GM18517 (cell line): ENCODE data around the gene PRR23B.
"Not testable (repeated sequence)": the region's sequence is repeated elsewhere in the genome, so short reads cannot be mapped to it uniquely, and the experiment has no call there.

Source experiments
- ATAC-seq: cut with Tn5 transposase; IDR thresholded peaks from one replicate; pipeline ENCODE4 v1.9.1; 2021; ENCODE audit warnings: mild to moderate bottlenecking, moderate library complexity; ENCODE audit not compliant: unreplicated experiment

PRR23B gene

DNA sequence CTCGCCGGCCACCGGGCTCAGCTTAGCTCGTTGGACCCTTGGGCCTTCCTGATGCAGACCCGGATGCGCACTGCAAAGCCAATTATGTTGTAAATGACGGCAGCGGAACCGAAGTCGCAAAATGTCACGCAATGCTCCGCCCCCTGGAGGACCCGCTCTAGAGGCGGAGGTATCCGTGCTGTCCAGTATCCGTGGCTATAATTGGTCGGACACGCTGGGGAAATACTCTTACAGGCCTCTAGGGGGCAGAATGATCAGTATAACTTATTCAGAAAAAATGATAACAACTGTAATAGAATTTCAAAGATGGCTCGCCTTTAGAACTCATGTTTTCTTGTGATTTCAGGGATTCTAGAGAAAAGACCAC lies at the start of gene PRR23B:
TSS of gene PRR23B (minus strand) at position 59 of the 367 bp plus-strand sequence. CDS start 265 bp downstream, outside the sequence.
- no peak for ATAC-seq

DNA sequence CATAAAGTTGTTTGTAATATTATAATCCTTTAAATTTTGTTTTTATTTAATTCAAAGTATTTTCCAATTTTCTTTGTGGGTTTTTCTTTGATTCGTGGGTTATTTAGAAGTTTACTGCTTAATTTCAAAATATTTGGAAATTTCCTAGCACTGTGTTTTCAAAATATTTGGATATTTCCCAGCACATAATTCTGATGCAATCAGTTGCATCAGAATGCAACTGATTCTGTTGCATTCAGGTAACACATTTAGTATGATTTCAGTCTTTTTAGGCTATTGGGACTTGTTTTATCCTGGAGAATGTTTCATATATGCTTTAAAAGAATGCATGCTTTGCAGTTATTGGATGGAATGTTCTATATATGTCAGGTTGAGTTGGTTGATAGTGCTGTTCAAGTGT lies 42.2 kb upstream of the PRR23B start:
- ATAC-seq: no peak

GRCh38 chr3:139052802-139053600 lies 32.3 kb upstream of the PRR23B start:
- no peak for ATAC-seq

DNA sequence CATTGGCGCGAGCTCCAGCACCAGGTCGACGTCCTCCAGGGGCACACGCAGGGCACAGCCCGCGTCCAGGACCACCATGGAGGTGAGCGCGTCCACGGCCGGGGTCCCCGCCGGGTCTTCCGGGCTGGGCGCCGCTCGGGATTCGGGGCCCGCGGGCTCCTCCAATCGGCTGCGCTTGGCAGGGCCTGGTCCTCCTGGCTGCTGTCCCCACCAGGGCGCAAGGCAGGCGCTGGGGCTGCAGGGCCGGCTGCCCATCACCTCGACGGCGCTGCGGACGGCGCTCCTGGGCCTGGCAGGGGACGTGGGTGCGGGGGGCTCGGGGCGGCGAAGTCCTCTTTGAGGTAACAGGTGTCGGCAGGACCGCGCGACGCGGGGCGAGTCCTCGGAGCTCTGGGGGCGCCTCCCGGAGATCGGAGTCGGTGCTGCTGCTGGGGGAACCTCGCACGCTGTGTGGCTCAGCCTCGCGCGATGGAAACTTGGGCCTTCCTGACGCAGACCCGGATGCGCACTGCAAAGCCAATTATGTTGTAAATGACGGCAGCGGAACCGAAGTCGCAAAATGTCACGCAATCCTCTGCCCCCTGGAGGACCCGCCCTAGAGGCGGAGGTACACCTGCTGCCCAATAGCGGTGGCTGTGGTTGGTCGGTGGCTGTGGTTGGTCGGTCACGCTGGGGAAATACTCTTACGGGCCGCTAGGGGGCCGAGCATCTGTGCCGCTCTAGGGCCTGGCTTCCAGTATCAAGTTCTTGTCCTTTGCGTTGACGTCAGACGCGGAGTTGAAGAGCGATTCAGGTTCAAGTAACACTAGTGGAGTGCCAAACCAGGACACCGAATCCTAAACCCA lies 23.9 kb upstream of the PRR23B start, which contains the start of gene PRR23C:
TSS of gene PRR23C (minus strand) at position 527 of the 845 bp plus-strand sequence. CDS start at position 255, 272 bp downstream.
- no peak for ATAC-seq

DNA sequence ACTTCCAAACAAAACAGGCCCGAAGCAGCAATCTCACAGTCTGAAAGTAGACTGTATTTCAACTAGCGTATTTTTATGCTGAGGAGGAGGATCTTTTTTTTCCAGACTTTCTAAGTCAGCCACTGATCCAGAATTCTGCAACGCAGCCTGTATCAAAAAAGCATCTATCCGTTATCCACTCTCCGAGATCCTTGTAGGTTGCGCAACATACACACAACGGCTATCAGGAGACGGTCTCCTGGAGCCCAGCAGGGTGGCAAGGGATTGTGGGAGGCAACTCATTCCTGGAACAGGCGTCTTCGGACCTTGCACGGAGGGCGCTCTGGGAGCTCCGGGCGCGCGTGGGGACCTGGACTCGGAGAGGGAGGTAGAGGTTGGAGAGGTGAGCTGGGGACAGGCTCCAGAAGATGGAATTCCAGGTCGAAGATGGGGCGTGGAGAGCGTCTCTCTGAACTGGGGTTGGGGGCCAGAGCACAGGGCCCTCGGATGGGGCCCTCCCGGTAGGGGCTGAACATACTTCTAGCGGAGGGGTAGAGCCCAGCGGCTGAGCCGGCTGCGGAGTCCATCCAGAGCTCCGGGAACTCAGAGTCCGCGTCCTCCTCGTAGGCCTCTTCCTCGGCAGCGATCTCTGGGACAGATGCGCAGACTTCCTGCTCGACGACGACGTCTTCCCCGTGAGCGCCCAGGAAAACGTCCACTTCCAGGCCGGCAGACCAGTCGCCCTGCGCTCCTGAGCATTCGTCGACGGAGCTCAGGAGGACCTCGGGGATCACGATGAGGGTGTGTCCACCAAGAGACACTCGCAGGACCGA lies 23.0 kb upstream of the PRR23B start:
- no peak for ATAC-seq

DNA sequence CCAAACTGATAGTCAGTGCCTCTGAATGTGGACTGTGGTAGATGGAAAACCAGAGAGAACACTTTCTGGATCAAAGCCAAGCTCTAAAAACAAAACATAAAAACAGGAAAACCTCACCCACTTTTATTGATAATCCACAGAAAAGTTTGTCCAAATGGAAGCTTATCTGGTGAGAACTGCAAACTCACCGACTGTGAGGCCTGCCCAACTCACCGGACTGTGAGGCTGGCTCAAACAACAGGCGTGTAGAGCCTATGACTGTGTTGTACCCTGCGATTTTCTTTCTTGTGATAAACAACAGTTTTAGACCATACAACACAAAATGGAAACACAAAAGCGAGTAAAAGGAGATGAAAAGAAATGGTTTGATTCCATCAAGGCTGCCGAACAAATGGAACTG lies 16.8 kb upstream of the PRR23B start:
- no peak for ATAC-seq

DNA sequence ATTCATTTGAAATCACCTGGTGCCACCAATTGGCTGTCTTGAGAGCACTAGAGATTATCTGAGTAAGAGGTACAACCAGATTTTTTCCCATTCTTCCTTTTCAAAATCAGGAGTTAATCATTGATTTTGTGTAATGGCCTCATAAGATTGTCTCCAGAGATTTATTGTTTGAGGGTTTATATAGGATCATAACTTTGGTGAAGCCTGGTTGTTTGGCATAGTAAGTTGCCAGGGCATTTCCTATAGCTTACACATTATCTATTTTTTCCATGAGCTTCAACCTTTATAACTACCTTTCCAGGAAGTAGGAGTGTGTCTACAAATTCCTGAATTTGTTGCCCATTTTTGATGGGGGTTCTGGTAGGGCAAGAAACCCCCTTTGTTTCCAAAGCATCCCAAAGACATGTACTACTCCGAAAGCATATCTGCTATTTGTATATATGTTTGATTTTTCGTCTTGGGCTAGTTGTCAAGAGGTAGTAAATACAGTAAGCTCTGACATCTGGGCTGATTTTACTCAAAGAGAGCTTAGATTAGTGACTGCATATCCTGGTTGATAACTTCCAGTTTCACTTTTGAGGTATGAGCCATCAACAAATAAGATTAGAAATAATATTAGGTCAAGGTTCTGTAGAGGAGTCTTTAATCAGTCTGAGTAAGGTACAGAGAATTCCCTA lies 11.7 kb upstream of the PRR23B start:
- no peak for ATAC-seq

GRCh38 chr3:139030576-139030975 lies 9.8 kb upstream of the PRR23B start:
- ATAC-seq: not testable (repeated sequence)

DNA sequence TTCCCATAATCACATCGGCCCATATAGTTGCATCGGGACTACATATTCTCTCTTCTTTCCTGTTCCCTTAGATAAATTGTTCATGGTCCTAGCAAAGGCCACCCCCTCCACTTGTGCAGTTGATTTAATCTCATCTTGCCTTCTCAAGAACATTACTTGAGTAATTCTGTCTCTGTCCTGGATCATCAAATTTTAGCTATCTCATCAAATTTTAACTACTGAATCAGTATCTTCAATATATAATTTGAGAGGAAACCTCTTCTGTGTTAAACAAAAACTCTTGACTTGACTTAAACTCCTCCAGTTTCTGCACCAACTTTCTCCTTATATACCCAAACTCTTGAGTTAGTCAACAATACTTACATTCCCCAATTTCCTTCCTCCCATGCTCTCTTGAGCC lies 4.2 kb upstream of the PRR23B start:
- no peak for ATAC-seq

DNA sequence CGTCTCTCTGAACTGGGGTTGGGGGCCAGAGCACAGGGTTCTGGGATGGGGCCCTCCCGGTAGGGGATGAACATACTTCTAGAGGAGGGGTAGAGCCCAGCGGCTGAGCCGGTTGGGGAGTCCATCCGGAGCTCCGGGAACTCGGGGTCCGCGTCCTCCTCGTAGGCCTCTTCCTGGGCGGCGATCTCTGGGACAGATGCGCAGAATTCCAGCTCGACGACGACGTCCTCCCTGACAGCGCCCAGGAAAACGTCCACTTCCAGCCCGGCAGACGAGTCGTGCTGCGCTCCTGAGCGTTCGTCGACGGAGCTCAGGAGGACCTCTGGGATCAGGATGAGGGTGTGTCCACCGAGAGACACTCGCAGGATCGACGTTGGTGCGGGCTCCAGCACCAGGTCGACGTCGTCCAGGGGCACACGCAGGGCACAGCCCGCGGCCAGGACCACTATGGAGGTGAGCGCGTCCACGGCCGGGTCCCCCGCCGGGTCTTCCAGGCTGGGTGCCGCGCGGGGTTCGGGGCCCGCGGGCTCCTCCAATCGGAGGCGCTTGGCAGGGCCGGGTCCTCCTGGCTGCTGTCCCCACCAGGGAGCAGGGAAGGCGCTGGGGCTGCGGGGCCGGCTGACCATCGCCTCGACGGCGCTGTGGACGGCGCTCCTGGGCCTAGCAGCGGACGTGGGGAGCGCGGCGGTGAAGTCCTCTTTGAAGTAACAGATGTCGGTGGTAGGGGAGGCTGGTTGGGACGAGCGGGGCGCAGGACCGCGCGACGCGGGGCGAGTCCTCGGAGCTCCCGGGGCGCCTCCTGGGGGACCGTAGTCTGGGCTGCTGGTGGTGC lies 474 bp downstream of the PRR23B start:
- ATAC-seq: no peak

DNA sequence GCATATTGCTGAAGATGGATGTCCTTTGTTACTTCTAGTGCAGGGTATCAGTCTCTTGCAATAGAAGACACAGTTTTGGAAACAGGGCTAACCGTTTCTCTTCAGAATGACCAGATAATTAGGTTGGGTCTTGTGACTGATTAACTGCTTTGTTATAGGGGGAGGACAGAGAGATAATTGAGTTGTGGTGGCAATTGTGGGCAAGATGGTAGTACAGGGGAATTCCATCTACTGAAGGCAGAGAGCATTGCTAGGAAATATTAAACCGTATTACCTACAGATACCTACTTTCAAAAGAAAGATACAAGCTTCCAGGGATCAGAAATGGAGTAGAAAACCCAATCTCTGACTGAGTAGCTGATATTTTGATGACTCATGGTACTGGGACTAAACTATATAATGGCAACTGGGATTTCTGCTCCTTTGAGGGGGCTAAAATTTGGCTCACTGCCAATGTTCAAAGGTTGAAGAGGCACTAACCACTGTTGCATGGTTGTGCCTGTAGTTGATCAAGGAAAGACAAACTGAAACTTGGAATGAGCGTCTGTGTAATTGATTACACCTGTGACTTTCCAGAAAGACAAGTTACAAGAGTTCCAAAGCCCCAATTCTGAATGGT lies 4.2 kb downstream of the PRR23B start:
- no peak for ATAC-seq

DNA sequence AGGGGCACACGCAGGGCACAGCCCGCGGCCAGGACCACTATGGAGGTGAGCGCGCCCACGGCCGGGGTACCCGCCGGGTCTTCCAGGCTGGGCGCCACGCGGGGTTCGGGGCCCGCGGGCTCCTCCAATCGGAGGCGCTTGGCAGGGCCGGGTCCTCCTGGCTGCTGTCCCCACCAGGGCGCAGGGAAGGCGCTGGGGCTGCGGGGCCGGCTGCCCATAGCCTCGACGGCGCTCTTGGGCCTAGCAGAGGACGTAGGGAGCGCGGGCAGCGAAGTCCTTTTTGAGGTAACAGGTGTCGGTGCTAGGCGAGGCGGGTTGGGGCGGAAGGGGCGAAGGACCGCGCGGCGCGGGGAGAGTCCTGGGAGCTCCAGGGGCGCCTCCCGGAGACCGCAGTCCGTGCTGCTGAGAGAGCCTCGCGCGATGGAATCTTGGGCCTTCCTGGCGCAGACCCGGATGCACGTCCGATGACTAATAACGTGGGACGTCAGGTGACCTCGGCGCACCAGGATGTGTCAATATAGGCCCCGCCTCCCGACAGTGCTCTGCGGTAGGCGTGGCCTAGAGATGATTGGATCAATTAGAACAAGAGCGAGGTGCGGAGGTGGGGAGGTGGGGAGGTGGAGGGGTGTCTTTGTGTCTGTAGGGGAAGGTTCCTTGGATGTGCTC lies 14.5 kb downstream of the PRR23B start, which contains the start of gene PRR23A:
TSS of gene PRR23A (minus strand) at position 218 of the 666 bp plus-strand sequence. CDS start at position 218, 0 bp downstream.
- ATAC-seq: no peak

DNA sequence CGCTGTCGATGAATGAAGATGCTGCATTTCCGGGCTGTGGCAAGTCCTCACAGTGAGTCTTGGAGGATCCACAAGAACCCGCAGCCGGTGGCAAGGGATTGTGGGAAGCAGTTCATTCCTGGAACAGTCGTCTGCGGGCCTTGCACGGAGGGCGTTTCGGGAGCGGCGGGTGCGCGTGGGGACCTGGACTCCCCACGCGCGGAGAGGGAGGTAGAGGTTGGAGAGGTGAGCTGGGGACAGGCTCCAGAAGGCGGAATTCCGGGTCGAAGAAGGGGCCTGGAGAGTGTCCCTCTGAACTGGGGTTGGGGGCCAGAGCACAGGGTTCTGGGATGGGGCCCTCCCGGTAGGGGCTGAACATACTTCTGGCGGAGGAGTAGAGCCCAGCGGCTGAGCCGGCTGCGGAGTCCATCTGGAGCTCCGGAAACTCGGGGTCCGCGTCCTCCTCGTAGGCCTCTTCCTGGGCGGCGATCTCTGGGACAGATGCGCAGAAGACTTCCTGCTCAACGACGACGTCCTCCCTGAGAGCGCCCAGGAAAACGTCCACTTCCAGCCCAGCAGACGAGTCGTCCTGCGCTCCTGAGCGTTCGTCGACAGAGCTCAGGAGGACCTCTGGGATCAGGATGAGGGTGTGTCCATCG lies 15.3 kb downstream of the PRR23B start:
- no peak for ATAC-seq

GRCh38 chr3:138995706-138996105 lies 25.0 kb downstream of the PRR23B start:
- no peak for ATAC-seq

DNA sequence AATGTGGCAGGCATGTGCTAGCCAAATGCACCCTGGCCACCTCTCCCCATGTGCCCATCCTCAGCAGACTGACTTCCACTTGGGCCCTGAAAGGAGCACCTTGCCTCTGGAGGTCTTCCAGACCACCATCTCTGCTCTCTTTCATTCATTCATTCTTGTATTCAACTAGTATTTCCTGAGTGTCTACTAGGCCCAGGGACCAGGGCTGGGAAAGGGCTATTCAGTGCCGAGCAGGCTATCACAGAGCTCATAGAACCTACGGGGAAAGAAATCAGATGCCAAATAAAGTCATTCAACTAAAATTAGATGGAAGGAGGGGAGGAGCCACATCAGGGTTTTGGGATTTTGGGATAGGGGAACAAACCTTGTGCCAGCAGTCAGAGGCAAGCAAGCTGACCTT lies 33.5 kb downstream of the PRR23B start:
- no peak for ATAC-seq

- ATAC-seq: no peak
Observed at GRCh38 chr3:138985932-138986331, 34.8 kb downstream of the PRR23B start.

GRCh38 chr3:138984816-138985215 lies 35.9 kb downstream of the PRR23B start:
- ATAC-seq: no peak

- no peak for ATAC-seq
Observed at GRCh38 chr3:138976047-138976446, 44.7 kb downstream of the PRR23B start.
